ENCODE measurements around the gene LONP2.
A peak's percentile ranks its signal among the peaks of the same experiment; 100 is the strongest.

The LONP2 gene

GRCh38 chr16:48244080-48244862 lies at the start of gene LONP2:
TSS of gene LONP2 (plus strand) at chr16:48244300. CDS start at chr16:48244389, 89 bp downstream.
- DNase-seq: peak; percentile 97

GRCh38 chr16:48194828-48195556 lies 49.1 kb upstream of the LONP2 start:
- DNase-seq: no peak

DNA sequence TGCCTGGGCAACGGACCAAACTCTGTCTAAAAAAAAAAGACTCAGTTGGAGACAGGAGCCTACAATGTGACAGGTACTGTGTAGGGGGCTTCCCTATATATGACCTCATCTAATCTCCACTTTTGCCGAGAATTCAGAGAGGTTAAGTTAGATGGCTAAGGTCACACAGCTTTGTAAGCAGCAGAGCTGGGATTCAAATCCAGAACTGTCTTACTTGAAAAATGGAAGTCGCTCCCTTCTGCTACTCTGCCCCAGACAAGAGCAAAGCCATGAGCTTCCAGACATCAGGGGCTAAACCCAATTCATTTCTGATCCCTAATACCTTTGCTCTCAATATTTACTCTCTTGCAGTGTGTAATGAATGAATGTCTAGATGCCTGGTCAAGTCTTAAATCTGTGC lies 46.8 kb upstream of the LONP2 start:
- DNase-seq: no peak

- DNase-seq: no peak
These were observed 42.4 kb upstream of the LONP2 start for GRCh38 chr16:48201515-48202201.

DNA sequence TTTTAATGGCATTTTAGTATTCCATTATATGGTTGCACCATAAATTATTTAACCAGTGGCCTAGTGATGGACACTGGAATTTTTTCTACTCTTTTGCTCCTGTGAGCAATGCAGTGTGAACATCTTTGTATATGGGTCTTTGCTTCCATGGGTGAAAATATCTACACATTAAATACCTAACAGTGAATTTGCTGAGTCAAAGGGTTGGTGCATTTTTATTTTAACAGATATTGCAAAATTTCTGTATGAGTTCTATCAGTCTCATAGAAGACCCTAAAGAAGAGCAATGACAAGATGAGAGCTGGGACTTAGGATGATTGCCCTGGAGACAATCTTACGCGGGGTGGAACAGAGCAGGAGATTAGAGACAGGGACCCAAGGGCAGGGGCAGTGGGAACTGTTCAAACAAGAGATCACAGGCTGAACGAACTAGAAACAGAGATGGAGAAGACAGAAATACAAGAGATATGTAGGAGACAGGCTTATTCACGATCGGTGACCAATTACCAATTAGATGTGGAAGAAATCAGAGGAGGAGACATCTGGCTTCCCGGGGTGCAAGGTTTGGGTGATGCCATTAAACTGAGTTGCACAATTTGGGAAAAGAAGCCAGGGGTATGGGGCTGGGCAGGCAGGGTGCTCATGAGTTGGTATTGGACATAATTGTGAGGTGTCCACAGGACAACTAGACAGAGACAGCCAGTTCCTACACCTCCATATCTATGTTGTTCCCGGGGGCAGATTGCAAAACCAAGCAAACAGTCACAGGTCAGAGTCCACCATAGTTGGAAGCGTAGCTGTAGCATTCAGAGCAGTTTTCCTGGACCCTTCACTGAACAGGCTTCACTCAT lies 39.9 kb upstream of the LONP2 start:
- DNase-seq: no peak

GRCh38 chr16:48204825-48205151 lies 39.3 kb upstream of the LONP2 start:
- DNase-seq: no peak

- no peak for DNase-seq
These were observed 37.4 kb upstream of the LONP2 start for GRCh38 chr16:48206594-48207242.

DNA sequence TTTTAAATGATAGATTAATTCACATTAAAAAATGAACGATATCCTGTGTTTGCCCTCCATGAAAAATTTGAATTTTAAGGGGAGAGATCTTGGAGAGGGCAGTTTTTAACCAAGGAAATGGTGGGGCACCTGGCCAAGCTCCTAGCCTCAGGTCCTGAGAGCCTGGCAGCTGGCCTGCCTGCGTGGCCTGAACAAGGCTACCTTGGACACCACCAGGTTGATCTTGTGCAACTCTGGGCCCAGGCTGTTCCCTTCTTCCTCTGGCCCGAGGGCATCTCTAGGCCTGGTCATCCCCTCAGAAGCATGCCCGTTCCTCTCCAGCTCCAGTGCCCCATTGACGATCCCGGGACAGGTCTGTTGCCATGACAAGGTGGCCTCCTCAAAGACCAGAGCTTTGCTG lies 33.4 kb upstream of the LONP2 start:
- DNase-seq: no peak

GRCh38 chr16:48212033-48212432 lies 32.1 kb upstream of the LONP2 start:
- no peak for DNase-seq

DNA sequence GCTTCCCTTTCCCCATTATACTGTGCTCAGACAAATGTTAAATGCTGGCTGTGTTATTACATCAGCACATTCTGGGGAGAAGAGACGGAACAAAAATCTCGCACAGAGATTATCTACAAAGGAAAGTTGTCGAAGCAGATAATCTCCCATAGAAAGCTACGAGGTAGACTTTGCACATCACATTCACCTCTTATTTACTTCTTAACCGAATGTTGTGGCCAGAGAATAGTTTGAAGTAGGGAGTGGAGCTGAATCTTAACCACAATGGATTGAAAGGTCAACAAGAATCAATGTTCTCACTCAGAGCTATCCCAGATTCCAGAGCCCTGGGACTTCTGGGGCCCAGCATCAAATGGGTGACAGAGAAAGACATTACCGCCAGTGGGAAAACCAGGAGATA lies 28.4 kb upstream of the LONP2 start:
- DNase-seq: no peak

GRCh38 chr16:48217708-48218107 lies 26.4 kb upstream of the LONP2 start:
- no peak for DNase-seq

DNA sequence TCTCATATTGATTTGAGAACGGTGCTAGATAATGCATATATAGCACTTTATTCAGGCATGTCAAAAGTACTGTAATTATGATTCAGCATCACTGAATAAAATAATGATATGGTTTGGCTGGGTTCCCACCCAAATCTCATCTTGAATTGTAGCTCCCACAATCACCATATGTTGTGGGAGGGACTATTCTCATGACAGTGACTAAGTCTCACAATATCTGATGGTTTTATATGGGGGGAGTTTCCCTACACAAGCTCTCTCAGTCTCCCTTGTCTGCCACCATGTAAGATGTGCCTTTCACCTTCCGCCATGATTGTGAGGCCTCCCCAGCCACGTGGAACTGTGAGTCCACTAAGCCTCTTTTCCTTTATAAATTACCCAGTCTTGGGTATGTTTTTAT lies 25.6 kb upstream of the LONP2 start:
- DNase-seq: no peak

- DNase-seq: no peak
These were observed 23.2 kb upstream of the LONP2 start for GRCh38 chr16:48220891-48221290.

GRCh38 chr16:48223490-48223889 lies 20.6 kb upstream of the LONP2 start:
- no peak for DNase-seq

DNA sequence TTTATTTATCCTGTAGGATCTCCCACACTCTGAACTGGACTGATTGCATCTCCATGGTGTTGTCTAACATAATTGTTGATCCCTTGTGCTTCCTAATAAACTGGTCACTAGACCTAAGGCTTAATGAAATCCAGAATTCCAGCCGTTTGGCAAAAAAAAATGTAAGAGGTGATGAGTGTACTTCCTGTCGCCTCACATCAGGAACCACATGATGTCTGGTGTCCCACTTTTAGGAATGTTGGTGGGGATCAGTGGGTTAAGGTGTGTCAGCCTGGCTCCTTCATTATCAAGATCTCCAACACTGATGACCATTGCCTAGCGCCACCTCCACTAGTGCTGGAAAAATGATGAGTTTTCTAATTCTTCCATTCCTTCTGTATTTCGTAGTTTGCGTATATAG lies 18.6 kb upstream of the LONP2 start:
- DNase-seq: no peak

DNA sequence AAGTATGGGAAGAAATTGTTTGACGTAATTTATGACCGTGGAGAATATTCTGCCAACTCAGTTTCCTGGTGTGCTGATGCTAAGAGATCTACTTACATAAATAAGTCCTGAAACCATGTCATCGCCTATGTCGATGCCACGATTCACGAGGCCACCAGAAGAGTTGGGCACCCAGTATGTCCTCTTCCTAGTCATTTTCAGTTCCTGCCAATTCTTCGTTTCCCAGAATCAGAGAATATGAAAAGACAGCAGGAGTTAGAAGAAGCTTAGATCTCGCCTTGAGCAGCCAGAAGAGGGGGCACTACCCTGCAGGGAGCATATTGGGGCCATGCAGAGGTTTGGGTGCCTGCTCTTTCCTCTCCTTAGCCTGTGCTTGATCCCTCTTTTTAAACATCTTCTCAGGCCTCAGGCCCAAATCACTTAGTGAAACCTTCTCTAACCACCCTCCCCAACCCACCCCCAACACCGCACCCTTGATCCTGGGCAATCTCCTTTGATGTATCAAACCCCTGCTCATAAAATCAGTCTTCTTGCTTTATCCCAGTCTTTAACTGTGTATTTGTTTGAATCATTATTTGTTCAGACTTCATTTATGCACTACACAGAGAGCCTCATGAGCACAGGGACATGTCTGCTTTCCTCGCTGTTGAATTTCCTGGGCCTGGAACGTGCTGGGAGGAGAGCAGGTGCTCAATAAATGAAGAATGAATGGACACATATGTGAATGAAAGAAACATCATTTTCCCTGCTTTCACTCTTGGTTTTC lies 12.2 kb upstream of the LONP2 start:
- DNase-seq: peak; percentile 70

GRCh38 chr16:48232493-48233040 lies 11.5 kb upstream of the LONP2 start:
- DNase-seq: no peak

DNA sequence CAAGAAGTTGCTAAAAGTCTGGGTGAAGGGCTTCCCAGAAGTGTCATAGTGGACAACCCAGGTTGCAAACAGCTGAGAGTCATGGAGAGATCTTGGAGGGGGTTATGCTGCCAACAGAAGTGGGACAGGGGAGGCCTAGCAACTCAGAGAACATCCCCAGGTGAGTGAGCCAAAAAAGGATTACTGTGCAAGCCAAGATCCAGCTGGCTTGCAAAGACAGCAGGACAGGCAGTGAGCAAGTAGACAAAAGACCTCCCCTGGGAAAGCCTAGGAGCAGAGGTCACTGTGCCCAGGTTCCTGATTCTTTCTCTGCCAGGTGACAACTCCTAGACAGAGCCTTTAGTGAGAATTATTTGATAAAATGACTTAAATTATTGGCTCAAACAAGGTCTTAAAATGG lies 9.5 kb upstream of the LONP2 start:
- no peak for DNase-seq

DNA sequence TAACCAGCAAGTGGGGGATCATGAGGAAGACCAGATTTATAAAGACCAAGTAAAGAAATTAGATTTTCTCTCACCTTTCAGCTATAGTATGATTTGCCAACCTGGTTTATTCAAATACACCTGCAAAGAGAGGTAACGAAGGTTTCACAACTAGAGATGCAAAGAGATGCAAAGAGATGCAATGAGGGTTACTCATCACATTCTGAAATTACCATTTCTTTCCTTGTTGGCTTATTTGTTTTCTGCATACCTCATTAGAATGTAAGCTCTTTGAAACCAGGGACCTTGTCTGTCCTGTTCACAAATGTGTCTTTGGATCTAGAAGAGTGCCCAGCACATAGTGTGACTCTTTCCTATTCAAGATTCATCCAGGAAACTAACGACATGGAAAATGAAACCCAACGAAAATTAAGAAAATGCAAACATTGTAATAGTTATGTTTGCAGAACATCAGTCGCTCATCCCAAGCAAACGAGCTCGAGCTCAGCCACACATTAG lies 9.0 kb upstream of the LONP2 start:
- no peak for DNase-seq

DNA sequence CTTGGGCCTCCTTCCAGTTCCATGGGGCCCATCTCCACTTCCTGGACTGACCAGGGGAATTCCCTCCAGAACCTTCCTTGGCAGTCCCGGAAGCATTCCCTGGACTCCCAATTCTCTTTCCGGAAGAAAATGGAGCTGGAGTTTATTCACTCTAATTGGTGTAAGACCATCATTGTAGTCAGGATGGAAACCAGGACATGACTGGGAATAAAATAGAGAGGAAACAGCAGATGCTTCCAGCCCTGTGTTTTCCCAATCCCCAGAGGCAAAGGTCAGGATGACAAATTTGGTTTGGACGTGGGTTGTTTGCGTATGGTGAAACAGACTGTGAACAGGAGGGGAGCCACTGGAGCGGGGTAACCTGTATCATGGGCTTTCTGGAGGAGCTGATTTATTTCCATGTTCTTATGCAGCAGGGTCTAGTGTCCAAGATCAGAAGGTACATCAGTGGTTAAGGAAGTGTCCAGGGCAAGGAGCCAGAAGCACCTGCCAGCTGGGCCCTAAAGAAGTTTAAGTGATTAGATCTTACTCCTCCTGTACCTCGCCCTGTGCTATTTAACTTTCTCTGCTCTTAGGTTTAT lies 8.5 kb upstream of the LONP2 start:
- no peak for DNase-seq

- DNase-seq: no peak
These were observed 7.8 kb upstream of the LONP2 start for GRCh38 chr16:48236286-48236685.
